A549 (cell line): ENCODE data around the gene SH3RF2. TPM values are rescaled to one million over a fixed set of nuclear protein-coding genes. Genes with fewer than 3 reads are reported as not detected.
A peak's percentile ranks its signal among the peaks of the same experiment; 100 is the strongest.

ENCODE experiments used
- ATAC-seq, 2 experiments: fragments of 200-7000 bp in 1 of 2; fragments of >200 bp in 1 of 2; cut with Nextera tagmentation in 1 of 2; cut with Tn5 transposase in 1 of 2; 3 replicates each; pipeline versions ENCODE4 v1.8.0 to v1.9.1; 2018 to 2020; ENCODE audit warnings: mild to moderate bottlenecking in 1 of 2, moderate library complexity in 1 of 2
- CTCF ChIA-PET: fragments of 300-600 bp; sonication (Branson Sonifier 250); formaldehyde crosslinking; extraction: SDS; loops from one replicate; lab custom pipeline; 2021; ENCODE audit warnings: antibody characterized with exemption, inconsistent platforms; lab: Yijun Ruan, JAX
- POLR2A ChIA-PET: fragments of 350-600 bp; formaldehyde crosslinking; extraction: SDS; loops from one replicate; lab custom pipeline; 2021; ENCODE audit warnings: antibody characterized with exemption, inconsistent platforms; lab: Yijun Ruan, JAX
- DNase-seq, 2 experiments: peaks; one replicate each; pipeline versions ENCODE4 v3.0.0 to v3.0.0-alpha.2; 2011 to 2016; ENCODE audit warnings: low read depth in 1 of 2, low spot score in 1 of 2
- FAIRE-seq: peaks from 2 replicates; lab custom pipeline; 2011; peaks lifted over from hg19 to GRCh38; lab: Jason Lieb, UNC
- H3K27ac ChIP-seq, 2 experiments: fragments of >200 bp; sonication (Bioruptor Twin); formaldehyde crosslinking; 3 replicates each; pipeline ENCODE4 v1.5.1; 2016 to 2017
- H3K4me1 ChIP-seq: fragments of >200 bp; sonication (Bioruptor Twin); formaldehyde crosslinking; 3 replicates; pipeline ENCODE4 v1.6.1; 2016
- H3K4me2 ChIP-seq: fragments of >200 bp; sonication (Bioruptor Twin); formaldehyde crosslinking; 3 replicates; pipeline ENCODE4 v1.6.1; 2016
- H3K4me3 ChIP-seq: fragments of >200 bp; sonication (Bioruptor Twin); formaldehyde crosslinking; 3 replicates; pipeline ENCODE4 v1.5.1; 2016
- H3K9me3 ChIP-seq: fragments of >200 bp; sonication (Bioruptor Twin); formaldehyde crosslinking; 3 replicates; pipeline ENCODE4 v1.6.1; 2016
- CBX2 ChIP-seq: fragments of 200-600 bp; sonication (generic); IDR thresholded peaks from 2 replicates; pipeline ENCODE4 v1.6.1; 2016; ENCODE audit warnings: low read depth, mild to moderate bottlenecking, borderline replicate concordance
- CEBPB ChIP-seq, 2 experiments: fragments of >200 bp in 1 of 2; sonication (Bioruptor Twin) in 1 of 2; formaldehyde crosslinking in 1 of 2; IDR thresholded peaks; 2 replicates each; pipeline ENCODE4 v1.6.1; 2012 to 2016
- EHF ChIP-seq: fragments of 250-450 bp; sonication (Bioruptor Pico); IDR thresholded peaks from 2 replicates; pipeline ENCODE4 v1.5.0; 2020; ENCODE audit warnings: mild to moderate bottlenecking
- EP300 ChIP-seq, 2 experiments: fragments of >200 bp; sonication (Bioruptor Twin); formaldehyde crosslinking; IDR thresholded peaks; 2 replicates in 1 of 2; 3 replicates in 1 of 2; pipeline ENCODE4 v1.6.1; 2016 to 2017
- FOSL2 ChIP-seq, 2 experiments: fragments of 450-650 bp in 1 of 2; fragments of >200 bp in 1 of 2; sonication (Bioruptor Twin) in 1 of 2; formaldehyde crosslinking; IDR thresholded peaks; 2 replicates each; pipeline versions ENCODE4 v1.5.0 to v1.6.1; 2016 to 2020; ENCODE audit warnings: mild to moderate bottlenecking in 1 of 2, moderate library complexity in 1 of 2
- FOXS1 ChIP-seq: fragments of 250-450 bp; sonication (Bioruptor Pico); IDR thresholded peaks from 2 replicates; pipeline ENCODE4 v1.5.0; 2020; ENCODE audit warnings: mild to moderate bottlenecking, moderate library complexity
- GATA3 ChIP-seq: IDR thresholded peaks from 2 replicates; pipeline ENCODE4 v1.6.1; 2012; ENCODE audit warnings: borderline replicate concordance
- HMGXB4 ChIP-seq: fragments of 250-450 bp; sonication (Bioruptor Pico); IDR thresholded peaks from 2 replicates; pipeline ENCODE4 v1.5.0; 2021; ENCODE audit warnings: mild to moderate bottlenecking, moderate library complexity, borderline replicate concordance
- HOXB13 ChIP-seq: fragments of 250-450 bp; sonication (Bioruptor Pico); IDR thresholded peaks from 2 replicates; pipeline ENCODE4 v1.5.0; 2020; ENCODE audit warnings: low read depth, mild to moderate bottlenecking, moderate library complexity
- JUN ChIP-seq, 2 experiments: fragments of >200 bp; sonication (Bioruptor Twin); formaldehyde crosslinking; IDR thresholded peaks; 2 replicates in 1 of 2; 3 replicates in 1 of 2; pipeline ENCODE4 v1.6.1; 2016 to 2017
- JUNB ChIP-seq: fragments of >200 bp; sonication (Bioruptor Twin); formaldehyde crosslinking; IDR thresholded peaks from 2 replicates; pipeline ENCODE4 v1.6.1; 2016
- KDM1A ChIP-seq: fragments of 200-600 bp; sonication (generic); IDR thresholded peaks from 2 replicates; pipeline ENCODE4 v1.6.1; 2016; ENCODE audit warnings: low read depth, mild to moderate bottlenecking
- KDM5A ChIP-seq: fragments of 200-600 bp; sonication (generic); IDR thresholded peaks from 2 replicates; pipeline ENCODE4 v1.6.1; 2016; ENCODE audit warnings: antibody characterized with exemption, mild to moderate bottlenecking
- MAFK ChIP-seq: fragments of 450-650 bp; IDR thresholded peaks from 2 replicates; pipeline ENCODE4 v1.6.1; 2014; ENCODE audit not compliant: partially characterized antibody
- MAX ChIP-seq: IDR thresholded peaks from 2 replicates; pipeline ENCODE4 v1.6.1; 2012
- MAZ ChIP-seq: fragments of 150-350 bp; IDR thresholded peaks from 2 replicates; pipeline ENCODE4 v1.6.1; 2014; ENCODE audit warnings: antibody characterized with exemption, low read depth, low read length, borderline replicate concordance
- MYC ChIP-seq: IDR thresholded peaks from 2 replicates; pipeline ENCODE4 v1.6.1; 2012; ENCODE audit warnings: mild to moderate bottlenecking, inconsistent platforms, low read length, improper control_type of control experiment, borderline replicate concordance
- NFE2L2 ChIP-seq: fragments of 150-350 bp; conservative IDR thresholded peaks from 2 replicates; pipeline ENCODE4 v1.6.1; 2014; ENCODE audit warnings: low read length
- NPAS2 ChIP-seq: fragments of 250-450 bp; sonication (Bioruptor Pico); IDR thresholded peaks from 2 replicates; pipeline ENCODE4 v1.8.0; 2022; ENCODE audit warnings: mild to moderate bottlenecking, moderate library complexity, borderline replicate concordance
- NR3C1 ChIP-seq: fragments of >200 bp; sonication (Bioruptor Twin); formaldehyde crosslinking; IDR thresholded peaks from 3 replicates; pipeline ENCODE4 v1.6.1; 2017
- RARB ChIP-seq: fragments of 250-450 bp; sonication (Bioruptor Pico); IDR thresholded peaks from 2 replicates; pipeline ENCODE4 v1.8.0; 2021; ENCODE audit warnings: mild to moderate bottlenecking, moderate library complexity
- RCOR1 ChIP-seq: fragments of 150-350 bp; IDR thresholded peaks from 2 replicates; pipeline ENCODE4 v1.6.1; 2014; ENCODE audit warnings: antibody characterized with exemption, low read length, low read depth
- SMC3 ChIP-seq: fragments of >200 bp; sonication (Bioruptor Twin); formaldehyde crosslinking; IDR thresholded peaks from 3 replicates; pipeline ENCODE4 v1.6.1; 2018; ENCODE audit warnings: inconsistent platforms
- SREBF2 ChIP-seq: fragments of 450-650 bp; IDR thresholded peaks from 2 replicates; pipeline ENCODE4 v1.6.1; 2014; ENCODE audit warnings: mild to moderate bottlenecking, moderate library complexity
- TP53 ChIP-seq: fragments of 250-450 bp; sonication (Bioruptor Pico); IDR thresholded peaks from 2 replicates; pipeline ENCODE4 v1.5.0; 2021; ENCODE audit warnings: mild to moderate bottlenecking, moderate library complexity
- ZC3H11A ChIP-seq: fragments of 450-650 bp; IDR thresholded peaks from 2 replicates; pipeline ENCODE4 v1.6.1; 2014; ENCODE audit warnings: antibody characterized with exemption, mild to moderate bottlenecking
- WGBS: methylation state at CpG from one replicate; pipeline ENCODE4 v1.1.6; 2017; ENCODE audit errors: missing lambda C conversion rate; 5-methylcytosine and 5-hydroxymethylcytosine counted together
- polyA plus RNA-seq, 4 experiments: library from polyadenylated mRNA; depleted of rRNA in 3 of 4; stranded (reverse); fragments of >200 nt; fragmentation: RNase III in 1 of 4; extraction: RNeasy Plus Mini Kit Qiagen cat#74134 plus additional on column Dnase treatment in 1 of 4; gene quantifications; 2 replicates in 3 of 4; 3 replicates in 1 of 4; pipeline ENCODE4 v1.2.3, GENCODE V29; 2011 to 2017
- TF ChIP-seq, protein P1 (sequence below): IDR thresholded peaks from 2 replicates; pipeline ENCODE4 v1.6.1; 2012; ENCODE audit warnings: low read depth, borderline replicate concordance
- TF ChIP-seq, protein P2 (sequence below): fragments of 150-350 bp; IDR thresholded peaks from 2 replicates; pipeline ENCODE4 v1.6.1; 2014; ENCODE audit warnings: low read depth, mild to moderate bottlenecking, low read length

SH3RF2 gene
- polyA plus RNA-seq, 2 of the 4 experiments (the other 2 are of a cell fraction), result 4.1 to 6.0 TPM

DNA sequence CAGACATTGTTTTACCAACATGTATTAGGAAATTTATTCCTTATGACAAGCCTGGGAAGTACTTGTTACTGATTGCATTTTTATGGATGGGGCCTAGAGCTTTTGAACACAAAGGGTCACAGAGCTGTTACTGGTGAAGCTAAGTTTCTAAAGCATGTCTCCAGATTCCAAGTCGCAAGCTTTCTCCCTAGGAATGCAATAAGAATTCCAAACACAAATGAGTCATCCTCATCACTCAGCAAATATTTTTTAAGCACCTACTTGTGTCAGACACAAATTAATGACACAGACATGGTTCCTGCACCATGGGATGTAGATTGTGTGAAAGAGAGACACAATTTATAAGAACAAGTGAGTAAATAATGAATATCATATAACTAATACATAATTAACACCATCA lies 11.0 kb upstream of the SH3RF2 start:
- FAIRE-seq, result peak; percentile 68
- TF ChIP-seq EP300 (IDR thresholded peaks at IDR 0.05) (no peak), CBX2 (no peak), FOSL2 (IDR thresholded peaks at IDR 0.05) (peak; percentile 56), FOSL2 (CRISPR knock-in tag; IDR thresholded peaks at IDR 0.05) (peak; percentile 93), NFE2L2 (no peak), NPAS2 (no peak), MAZ (no peak), RCOR1 (no peak), EHF (no peak), GATA3 (peak; percentile 45; the same call in 1 of the 2 replicates), NR3C1 (no peak), MAFK (peak; percentile 61), KDM5A (no peak), CEBPB (IDR thresholded peaks at IDR 0.05) (0 out of 4 replicates have a peak, but pooled peaks of 1 of the 2 experiments have one; percentile 5), MYC (no peak), JUNB (peak; percentile 69; the same call in 1 of the 2 replicates), JUN (IDR thresholded peaks at IDR 0.05) (peak in 1 of 2 experiments; percentile 39; a peak in 1 of 5 replicates), HOXB13 (CRISPR knock-in tag) (no peak), KDM1A (no peak), SMC3 (no peak), ZC3H11A (no peak), TP53 (CRISPR knock-in tag) (no peak), RARB (CRISPR knock-in tag) (peak; percentile 42; the same call in 1 of the 2 replicates), HMGXB4 (CRISPR knock-in tag) (no peak), SREBF2 (no peak), MAX (peak; percentile 53; the same call in 1 of the 2 replicates), FOXS1 (no peak)
- TF ChIP-seq, protein P1, sequence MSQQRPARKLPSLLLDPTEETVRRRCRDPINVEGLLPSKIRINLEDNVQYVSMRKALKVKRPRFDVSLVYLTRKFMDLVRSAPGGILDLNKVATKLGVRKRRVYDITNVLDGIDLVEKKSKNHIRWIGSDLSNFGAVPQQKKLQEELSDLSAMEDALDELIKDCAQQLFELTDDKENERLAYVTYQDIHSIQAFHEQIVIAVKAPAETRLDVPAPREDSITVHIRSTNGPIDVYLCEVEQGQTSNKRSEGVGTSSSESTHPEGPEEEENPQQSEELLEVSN, result no peak
- TF ChIP-seq, protein P2, sequence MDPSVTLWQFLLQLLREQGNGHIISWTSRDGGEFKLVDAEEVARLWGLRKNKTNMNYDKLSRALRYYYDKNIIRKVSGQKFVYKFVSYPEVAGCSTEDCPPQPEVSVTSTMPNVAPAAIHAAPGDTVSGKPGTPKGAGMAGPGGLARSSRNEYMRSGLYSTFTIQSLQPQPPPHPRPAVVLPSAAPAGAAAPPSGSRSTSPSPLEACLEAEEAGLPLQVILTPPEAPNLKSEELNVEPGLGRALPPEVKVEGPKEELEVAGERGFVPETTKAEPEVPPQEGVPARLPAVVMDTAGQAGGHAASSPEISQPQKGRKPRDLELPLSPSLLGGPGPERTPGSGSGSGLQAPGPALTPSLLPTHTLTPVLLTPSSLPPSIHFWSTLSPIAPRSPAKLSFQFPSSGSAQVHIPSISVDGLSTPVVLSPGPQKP, result no peak
- TF ChIP-seq, all 56 proteins: peak for 8
- Histone ChIP-seq H3K9me3 (no peaks in the 10 kb centered on the region), H3K4me1 (peaks cover 20% of the 10 kb centered on the region), H3K4me3 (no peak overlapping the region), H3K27ac (peak overlapping the region; percentile 48 to 76), H3K4me2 (peak overlapping the region; percentile 39)
- DNase-seq, result peak in 1 of 2 experiments; percentile 62
- WGBS, result 0% methylated on average over 1 of the region's 1 CpG
- CTCF ChIA-PET, result interaction anchor here (0.8 to 1.3 kb wide), 2 partner anchors 16 to 55 kb away, joined by 3 to 4 read pairs; no protein-coding TSS in a partner anchor
- POLR2A ChIA-PET, result interaction anchor here (0.6 to 1.0 kb wide), 3 partner anchors 20 to 90 kb away, joined by 3 to 4 read pairs (median 3); partner anchors contain the start of gene PRELID2
- ATAC-seq, result peak; percentile 75 to 90; a peak in 5 of 6 replicates
